Retinal pigment epithelial cell (primary cell): ENCODE data around the gene KIF26B.

Experiments used
- DNase-seq: peaks from one replicate; pipeline ENCODE4 v3.0.0-alpha.2; 2010; ENCODE audit warnings: low read depth
- H3K4me3 ChIP-seq: 2 replicates; pipeline ENCODE4 v1.5.1; 2011; ENCODE audit warnings: mild to moderate bottlenecking, low read length, control low read depth, moderate library complexity
- CTCF ChIP-seq: conservative IDR thresholded peaks from 2 replicates; pipeline ENCODE4 v1.5.1; 2011; ENCODE audit warnings: low read depth, low read length, control low read depth, inconsistent platforms

KIF26B gene

GRCh38 chr1:245404527-245404926, 249.7 kb downstream of the KIF26B start:
- TF ChIP-seq CTCF: no peak
- H3K4me3 ChIP-seq: no peak overlapping the region
- DNase-seq: no peak

GRCh38 chr1:245404952-245405351, 250.2 kb downstream of the KIF26B start:
- no peak for DNase-seq
- no peak for TF ChIP-seq CTCF

GRCh38 chr1:245406426-245406825, 251.6 kb downstream of the KIF26B start:
- TF ChIP-seq CTCF: no peak
- DNase-seq: no peak
- H3K4me3 ChIP-seq: no peak overlapping the region

More at GRCh38 chr1:245404952-245405351, 250.2 kb downstream of the KIF26B start:
- H3K4me3 ChIP-seq: no peak overlapping the region

- DNase-seq: no peak
- no peak overlapping the region for H3K4me3 ChIP-seq
- TF ChIP-seq CTCF: no peak
Observed at GRCh38 chr1:245407983-245408382, 253.2 kb downstream of the KIF26B start.

GRCh38 chr1:245409341-245410195, 254.8 kb downstream of the KIF26B start:
- DNase-seq: no peak
- no peak overlapping the region for H3K4me3 ChIP-seq
- TF ChIP-seq CTCF: no peak

GRCh38 chr1:245411245-245412036, 256.7 kb downstream of the KIF26B start:
- H3K4me3 ChIP-seq: no peak overlapping the region
- no peak for DNase-seq
- no peak for TF ChIP-seq CTCF
